Right lobe of liver (tissue), 6 donors: Measurements from ENCODE around the gene BOC. TPM values are rescaled to one million over a fixed set of nuclear protein-coding genes. Genes with fewer than 3 reads are reported as not detected.

ENCODE experiments used
- ATAC-seq, 4 donors: fragments of 200-7000 bp; cut with Tn5 transposase; one replicate each; pipeline ENCODE4 v1.9.1; 2020; ENCODE audit warnings: mild to moderate bottlenecking in 4 of 4, moderate library complexity in 4 of 4
- DNase-seq, 3 donors: peaks; one replicate each; pipeline ENCODE4 v3.0.0-alpha.2; 2020
- H3K27ac ChIP-seq, 3 donors: fragments of 200-600 bp; one replicate each; pipeline ENCODE4 v1.8.0; 2022
- H3K27me3 ChIP-seq, 2 donors: fragments of 200-600 bp; one replicate each; pipeline ENCODE4 v1.8.0; 2022
- H3K36me3 ChIP-seq, 4 donors: fragments of 200-600 bp; sonication (generic) in 1 of 4; one replicate each; pipeline versions ENCODE4 v1.5.1 to v1.8.0; 2017 to 2022; ENCODE audit warnings: control low read depth in 1 of 4
- H3K4me1 ChIP-seq, 4 donors: fragments of 200-600 bp; sonication (generic) in 1 of 4; one replicate each; pipeline versions ENCODE4 v1.5.1 to v1.8.0; 2017 to 2022; ENCODE audit warnings: control low read depth in 1 of 4
- H3K4me3 ChIP-seq, 3 donors: fragments of 200-600 bp; one replicate each; pipeline ENCODE4 v1.8.0; 2022
- H3K9me3 ChIP-seq, 4 donors: fragments of 200-600 bp; sonication (generic) in 1 of 4; one replicate each; pipeline versions ENCODE4 v1.5.1 to v1.8.0; 2017 to 2022; ENCODE audit warnings: control low read depth in 1 of 4
- CTCF ChIP-seq, 4 donors: fragments of 200-600 bp in 3 of 4; fragments of 450-650 bp in 1 of 4; IDR thresholded peaks; one replicate each; pipeline versions ENCODE4 v1.5.1 to v1.8.0; 2016 to 2022; ENCODE audit warnings: antibody characterized with exemption in 4 of 4, mild to moderate bottlenecking in 2 of 4
- POLR2A ChIP-seq: fragments of 450-650 bp; IDR thresholded peaks from one replicate; pipeline ENCODE4 v1.6.1; 2017; ENCODE audit warnings: antibody characterized with exemption, mild to moderate bottlenecking
- WGBS: methylation state at CpG from one replicate; pipeline ENCODE4 v1.1.6; 2018; ENCODE audit warnings: low coverage, low lambda C conversion rate; ENCODE audit not compliant: insufficient coverage; ENCODE audit errors: missing lambda C conversion rate; 5-methylcytosine and 5-hydroxymethylcytosine counted together
- intact Hi-C, 2 donors: fragments of 100-400 bp; cut with DNase I; formaldehyde crosslinking; loops; one replicate each; pipeline versions ENCODE4 v1.11.2 to v1.14.1; 2022
- total RNA-seq, 6 experiments: library from RNA; depleted of rRNA in 2 of 6; stranded (reverse); fragments of >200 nt in 2 of 6; fragmentation: NEBNext Ultra II Directional in 3 of 6; extraction: Animal tissue kit (Norgen Biotek cat#: 25700) in 3 of 6; gene quantifications; one replicate each; pipeline versions ENCODE4 v1.1.0 to v1.2.4, GENCODE V29; 2016 to 2023
- donor health status: DM: no; HTN: yes; CAD: no.
- donor health status: DM: no; HTN: no; CAD: no.
- donor health status: DM: no; HTN: no; CAD: no.
- donor health status: DM: no; HTN: yes; CAD: no.
- donor health status: DM: no; HTN: yes; CAD: no.

The BOC gene
- total RNA-seq, 6 experiments from 2014 or later: 0.22 to 0.86 (median 0.49) TPM

- TF ChIP-seq POLR2A (no peak), CTCF (IDR thresholded peaks at IDR 0.05) (no peak)
- H3K4me3 ChIP-seq: no peak overlapping the region
- DNase-seq (no peak), ATAC-seq (no peak)
- H3K27ac ChIP-seq: no peak overlapping the region
- H3K27me3 ChIP-seq: no peaks in the 10 kb centered on the region
- intact Hi-C loops: no loop called here
- no peaks in the 10 kb centered on the region for H3K36me3 ChIP-seq
- 92% methylated on average over 2 of the region's 5 CpGs for WGBS
- no peaks in the 10 kb centered on the region for H3K9me3 ChIP-seq
- no peaks in the 10 kb centered on the region for H3K4me1 ChIP-seq
Measured at GRCh38 chr3:113268311-113268710, 57.0 kb downstream of the BOC start.

GRCh38 chr3:113268942-113269341 is 57.6 kb downstream of the BOC start:
- DNase-seq (no peak), ATAC-seq (no peak)
- WGBS: 44% methylated on average over 2 of the region's 2 CpGs
- Histone ChIP-seq H3K4me3 (no peak overlapping the region), H3K27me3 (no peaks in the 10 kb centered on the region), H3K27ac (no peak overlapping the region), H3K36me3 (no peaks in the 10 kb centered on the region), H3K4me1 (no peaks in the 10 kb centered on the region), H3K9me3 (no peaks in the 10 kb centered on the region)
- no peak for TF ChIP-seq POLR2A
- TF ChIP-seq CTCF (IDR thresholded peaks at IDR 0.05): no peak
- intact Hi-C loops: no loop called here

- DNase-seq: no peak
- Histone ChIP-seq H3K27me3 (no peaks in the 10 kb centered on the region), H3K4me3 (no peak overlapping the region), H3K4me1 (no peaks in the 10 kb centered on the region), H3K9me3 (no peaks in the 10 kb centered on the region), H3K27ac (no peak overlapping the region), H3K36me3 (no peaks in the 10 kb centered on the region)
- intact Hi-C loops: loop anchor here in 1 of 2 donors (10.0 kb wide), 1 partner anchor 135 kb away; no protein-coding TSS in a partner anchor
- ATAC-seq: peak in 1 of 4 donors; percentile 26
- 100% methylated on average over 1 of the region's 3 CpGs for WGBS
- TF ChIP-seq POLR2A (no peak), CTCF (IDR thresholded peaks at IDR 0.05) (no peak)
Measured at GRCh38 chr3:113269661-113270060, 58.3 kb downstream of the BOC start.

- intact Hi-C loops: loop anchor here in 1 of 2 donors (10.0 kb wide), 1 partner anchor 135 kb away; no protein-coding TSS in a partner anchor
- DNase-seq (no peak), ATAC-seq (peak in 1 of 4 donors; percentile 60)
- TF ChIP-seq POLR2A: no peak
- no peak for TF ChIP-seq CTCF (IDR thresholded peaks at IDR 0.05)
- Histone ChIP-seq H3K27ac (no peak overlapping the region), H3K4me3 (no peak overlapping the region), H3K27me3 (no peaks in the 10 kb centered on the region), H3K4me1 (no peaks in the 10 kb centered on the region), H3K9me3 (no peaks in the 10 kb centered on the region), H3K36me3 (no peaks in the 10 kb centered on the region)
- no CpG with 5 or more reads among the region's 2 CpGs for WGBS
Measured at GRCh38 chr3:113270068-113270467, 58.7 kb downstream of the BOC start.

GRCh38 chr3:113270786-113271185 is 59.4 kb downstream of the BOC start:
- Histone ChIP-seq H3K4me1 (no peaks in the 10 kb centered on the region), H3K4me3 (no peak overlapping the region), H3K36me3 (no peaks in the 10 kb centered on the region), H3K9me3 (no peaks in the 10 kb centered on the region), H3K27me3 (no peaks in the 10 kb centered on the region), H3K27ac (no peak overlapping the region)
- no peak for TF ChIP-seq CTCF (IDR thresholded peaks at IDR 0.05)
- TF ChIP-seq POLR2A: no peak
- no peak for DNase-seq
- no peak for ATAC-seq
- intact Hi-C loops: loop anchor here in 1 of 2 donors (10.0 kb wide), 1 partner anchor 136 kb away; no protein-coding TSS in a partner anchor
- 83% methylated on average over 1 of the region's 9 CpGs for WGBS
